Glomerular endothelial cell (primary cell): Measurements from ENCODE around the gene PRDM13. TPM values are rescaled to one million over a fixed set of nuclear protein-coding genes. Genes with fewer than 3 reads are reported as not detected.
"Not testable (repeated sequence)": the region's sequence is repeated elsewhere in the genome, so short reads cannot be mapped to it uniquely, and the experiment has no call there.

Experiments used
- DNase-seq: peaks from one replicate; pipeline ENCODE4 v3.0.0-alpha.2; 2011; ENCODE audit warnings: low read depth, low spot score; ENCODE audit errors: extremely low read depth
- total RNA-seq: library from RNA; depleted of rRNA; stranded (reverse); fragments of >200 nt; gene quantifications from 2 replicates; pipeline ENCODE4 v1.2.3, GENCODE V29; 2015

The PRDM13 gene
- total RNA-seq, 1 donor from 2014 or later: not detected

- not testable (repeated sequence) for DNase-seq
Observed at GRCh38 chr6:99622044-99622443, 15.4 kb downstream of the PRDM13 start.

- no peak for DNase-seq
Observed at GRCh38 chr6:99629293-99629692, 22.7 kb downstream of the PRDM13 start.

GRCh38 chr6:99637629-99638028 lies 31.0 kb downstream of the PRDM13 start:
- no peak for DNase-seq

- not testable (repeated sequence) for DNase-seq
Observed at GRCh38 chr6:99638358-99638757, 31.7 kb downstream of the PRDM13 start.

- DNase-seq: no peak
Observed at GRCh38 chr6:99641270-99641669, 34.6 kb downstream of the PRDM13 start.

- DNase-seq: no peak
Observed at GRCh38 chr6:99645986-99646385, 39.4 kb downstream of the PRDM13 start.

- not testable (repeated sequence) for DNase-seq
Observed at GRCh38 chr6:99650091-99650571, 43.5 kb downstream of the PRDM13 start.

GRCh38 chr6:99660206-99660605 lies 53.6 kb downstream of the PRDM13 start:
- DNase-seq: no peak

- DNase-seq: no peak
Observed at GRCh38 chr6:99661870-99662269, 55.2 kb downstream of the PRDM13 start.

DNA sequence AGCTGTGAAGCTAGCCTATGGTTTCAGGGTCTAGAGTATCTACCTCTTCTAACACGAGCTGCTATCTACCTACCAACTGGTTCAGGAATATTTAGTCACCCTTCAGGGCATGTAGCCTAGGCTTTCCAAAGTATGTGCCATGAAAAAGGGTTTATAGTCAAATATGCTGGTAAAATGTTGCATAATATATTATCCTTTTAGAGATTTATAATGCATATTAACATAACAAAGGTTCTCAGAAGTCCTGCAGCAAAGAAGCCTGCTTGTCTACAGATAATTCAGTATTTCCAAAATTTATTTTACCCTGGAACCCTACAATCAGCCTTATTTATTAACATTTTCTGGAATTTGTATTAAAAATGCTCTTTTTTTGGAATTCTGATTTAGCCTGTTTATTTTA lies 56.0 kb downstream of the PRDM13 start:
- DNase-seq: no peak

Other genes starting within 250 kb of the PRDM13 start
- gene COQ3, start 212.6 kb upstream of the PRDM13 start, total RNA-seq: 2.0 and 3.6 TPM in 2 replicates
- 26.7 and 50.1 TPM in 2 replicates for gene PNISR, start 181.5 kb upstream of the PRDM13 start, total RNA-seq
- gene USP45, start 91.4 kb upstream of the PRDM13 start, total RNA-seq: 11.7 TPM in 2 replicates
- 35.4 and 44.7 TPM in 2 replicates for gene CCNC, start 38.2 kb upstream of the PRDM13 start, total RNA-seq